Naive thymus-derived CD4-positive, alpha-beta T cell (primary cell): ENCODE measurements around the gene TBX6. TPM values are rescaled to one million over a fixed set of nuclear protein-coding genes. Genes with fewer than 3 reads are reported as not detected.
A peak's percentile ranks its signal among the peaks of the same experiment; 100 is the strongest.

ENCODE experiments used
- ATAC-seq: fragments of 150-1000 bp; cut with Tn5 transposase; 2 replicates; pipeline ENCODE4 v1.10.0; 2021; ENCODE audit warnings: mild to moderate bottlenecking, moderate library complexity
- CTCF ChIA-PET: fragments of 350-600 bp; sonication (Branson Sonifier 250); formaldehyde crosslinking; loops from one replicate; lab custom pipeline; 2021; ENCODE audit warnings: antibody characterized with exemption; lab: Charles Lee
- POLR2A ChIA-PET: fragments of 350-600 bp; sonication (Branson Sonifier 250); formaldehyde crosslinking; loops from one replicate; lab custom pipeline; 2021; ENCODE audit warnings: antibody characterized with exemption, inconsistent platforms; lab: Charles Lee
- DNase-seq, 9 donors: peaks; one replicate each; pipeline versions ENCODE4 v3.0.0 to v3.0.0-alpha.2; 2020 to 2022; ENCODE audit warnings: mixed read lengths in 1 of 9
- H3K27ac ChIP-seq: one replicate; pipeline ENCODE4 v1.7.0; 2013; ENCODE audit warnings: mild to moderate bottlenecking, low read depth, low read length, moderate library complexity
- H3K27me3 ChIP-seq, 2 donors: one replicate each; pipeline ENCODE4 v1.7.0; 2013; ENCODE audit warnings: low read length in 2 of 2, mild to moderate bottlenecking in 2 of 2, moderate library complexity in 2 of 2; ENCODE audit not compliant: control insufficient read depth in 2 of 2, insufficient read depth in 2 of 2
- H3K36me3 ChIP-seq, 3 experiments: 1 replicate in 2 of 3; 2 replicates in 1 of 3; pipeline ENCODE4 v1.7.0; 2013; ENCODE audit warnings: low read length in 3 of 3, mild to moderate bottlenecking in 3 of 3, moderate library complexity in 1 of 3; ENCODE audit not compliant: insufficient read depth in 3 of 3, control insufficient read depth in 2 of 3
- H3K4me1 ChIP-seq, 2 donors: one replicate each; pipeline ENCODE4 v1.7.0; 2013; ENCODE audit warnings: low read length in 2 of 2, mild to moderate bottlenecking in 2 of 2, moderate library complexity in 1 of 2; ENCODE audit not compliant: control insufficient read depth in 2 of 2, insufficient read depth in 2 of 2
- H3K4me3 ChIP-seq: 2 replicates; pipeline ENCODE4 v1.7.0; 2013; ENCODE audit warnings: mild to moderate bottlenecking, low read length
- H3K9me3 ChIP-seq, 3 experiments: 1 replicate in 2 of 3; 2 replicates in 1 of 3; pipeline ENCODE4 v1.7.0; 2013; ENCODE audit warnings: low read length in 3 of 3; ENCODE audit not compliant: control insufficient read depth in 2 of 3
- H3K27ac Mint-ChIP-seq, 9 donors: one replicate each; pipeline ENCODE4 v1.8.0; 2020 to 2022; ENCODE audit warnings: mixed read lengths in 9 of 9, mild to moderate bottlenecking in 8 of 9, moderate library complexity in 5 of 9, inconsistent platforms in 2 of 9
- H3K27me3 Mint-ChIP-seq, 5 donors: one replicate each; pipeline ENCODE4 v1.8.0; 2021 to 2022; ENCODE audit warnings: mixed read lengths in 5 of 5, mild to moderate bottlenecking in 1 of 5
- H3K36me3 Mint-ChIP-seq, 5 donors: one replicate each; pipeline ENCODE4 v1.8.0; 2020 to 2022; ENCODE audit warnings: mixed read lengths in 5 of 5, mild to moderate bottlenecking in 3 of 5, inconsistent platforms in 1 of 5
- H3K4me1 Mint-ChIP-seq, 7 donors: one replicate each; pipeline ENCODE4 v1.8.0; 2020 to 2022; ENCODE audit warnings: mixed read lengths in 7 of 7, mild to moderate bottlenecking in 3 of 7, inconsistent platforms in 1 of 7
- H3K4me3 Mint-ChIP-seq, 10 donors: one replicate each; pipeline ENCODE4 v1.8.0; 2020 to 2022; ENCODE audit warnings: mild to moderate bottlenecking in 10 of 10, mixed read lengths in 10 of 10, moderate library complexity in 6 of 10, inconsistent platforms in 2 of 10
- H3K9me3 Mint-ChIP-seq, 11 donors: one replicate each; pipeline ENCODE4 v1.8.0; 2020 to 2022; ENCODE audit warnings: mixed read lengths in 11 of 11, mild to moderate bottlenecking in 4 of 11, inconsistent platforms in 1 of 11, moderate library complexity in 1 of 11
- intact Hi-C, 2 donors: fragments of 100-400 bp; cut with micrococcal nuclease; formaldehyde crosslinking; loops; one replicate each; pipeline ENCODE4 v1.15.1; 2023
- polyA plus RNA-seq, 2 donors: library from polyadenylated mRNA; unstranded; fragments of 300-500 nt; fragmentation: Illumina TruSeq; gene quantifications; one replicate each; pipeline ENCODE4 v1.2.3, GENCODE V29; 2021
- total RNA-seq, 6 experiments: library from RNA in 5 of 6; stranded (reverse) in 5 of 6; gene quantifications; 1 replicate in 5 of 6; 2 replicates in 1 of 6; pipeline ENCODE4 v1.2.3 and lab custom pipeline; 2021 to 2026

TBX6 gene
- total and polyA plus RNA-seq, 7 experiments from 2014 or later: 0.38 to 3.3 (median 1.6) TPM; not detected in 1

GRCh38 chr16:30083216-30084055 lies 8.3 kb downstream of the TBX6 start:
- H3K4me1 ChIP-seq: peaks cover 0 to under 1% of the 10 kb centered on the region in 2 donors
- intact Hi-C loops: no loop called here
- Mint-ChIP-seq H3K9me3 (no peaks in the 10 kb centered on the region), H3K27me3 (no peaks in the 10 kb centered on the region), H3K36me3 (peaks cover 0 to 33% (median 18%) of the 10 kb centered on the region in 5 donors), H3K4me3 (no peak overlapping the region), H3K4me1 (peaks cover 12 to 27% (median 15%) of the 10 kb centered on the region in 7 donors), H3K27ac (peak overlapping the region in 5 of 9 donors; percentile 2 to 81 (median 65))
- H3K9me3 ChIP-seq: no peaks in the 10 kb centered on the region
- no peak overlapping the region for H3K4me3 ChIP-seq
- peaks cover 7 to 70% (median 27%) of the 10 kb centered on the region in 3 experiments for H3K36me3 ChIP-seq
- H3K27me3 ChIP-seq: no peaks in the 10 kb centered on the region
- CTCF ChIA-PET: no interaction called here
- ATAC-seq (no peak), DNase-seq (no peak)
- H3K27ac ChIP-seq: no peak overlapping the region
- POLR2A ChIA-PET: interaction anchor here (0.6 to 1.6 kb wide), 2 partner anchors 11 to 16 kb away, joined by 4 read pairs; no protein-coding TSS in a partner anchor

- ChIA-PET POLR2A (interaction anchor here (1.6 kb wide), 1 partner anchor 15 kb away, joined by 4 read pairs; no protein-coding TSS in a partner anchor), CTCF (interaction anchor here (0.9 kb wide), 1 partner anchor 9 kb away, joined by 3 read pairs; the partner anchor contains the start of gene TBX6)
- no peaks in the 10 kb centered on the region for H3K27me3 Mint-ChIP-seq
- ATAC-seq (no peak), DNase-seq (no peak)
- H3K9me3 Mint-ChIP-seq: no peaks in the 10 kb centered on the region
- H3K36me3 Mint-ChIP-seq: peaks cover 0 to 38% (median 16%) of the 10 kb centered on the region in 5 donors
- peak overlapping the region in 5 of 9 donors; percentile 14 to 73 (median 63) for H3K27ac Mint-ChIP-seq
- Histone ChIP-seq H3K4me3 (no peak overlapping the region), H3K4me1 (peaks cover 2 to 9% of the 10 kb centered on the region in 2 donors), H3K27ac (no peak overlapping the region), H3K9me3 (no peaks in the 10 kb centered on the region), H3K36me3 (peaks cover 7 to 78% (median 27%) of the 10 kb centered on the region in 3 experiments), H3K27me3 (no peaks in the 10 kb centered on the region)
- no peak overlapping the region for H3K4me3 Mint-ChIP-seq
- intact Hi-C loops: no loop called here
- peaks cover 16 to 29% (median 20%) of the 10 kb centered on the region in 7 donors for H3K4me1 Mint-ChIP-seq
Observed at GRCh38 chr16:30082545-30083090, 9.1 kb downstream of the TBX6 start.

GRCh38 chr16:30079480-30079879 lies 12.2 kb downstream of the TBX6 start:
- peaks cover 7 to 76% (median 27%) of the 10 kb centered on the region in 3 experiments for H3K36me3 ChIP-seq
- no peaks in the 10 kb centered on the region for H3K9me3 ChIP-seq
- no peaks in the 10 kb centered on the region for H3K27me3 ChIP-seq
- no peak overlapping the region for H3K27ac ChIP-seq
- intact Hi-C loops: no loop called here
- Mint-ChIP-seq H3K27ac (peak overlapping the region in 7 of 9 donors; percentile 18 to 47 (median 25)), H3K4me3 (peak overlapping the region in 1 of 10 donors; percentile 76), H3K9me3 (no peaks in the 10 kb centered on the region), H3K36me3 (peaks cover 0 to 43% (median 9%) of the 10 kb centered on the region in 5 donors), H3K27me3 (peaks cover 0 to 2% (median 0%) of the 10 kb centered on the region in 5 donors), H3K4me1 (peaks cover 35 to 48% (median 42%) of the 10 kb centered on the region in 7 donors)
- DNase-seq (no peak), ATAC-seq (no peak)
- ChIA-PET POLR2A (interaction anchor here (0.7 to 10.7 kb wide), 6 partner anchors 13 to 106 kb away, joined by 3 to 177 read pairs (median 6); partner anchors contain the start of genes CORO1A, TBX6 and YPEL3), CTCF (no interaction called here)
- no peak overlapping the region for H3K4me3 ChIP-seq
- peaks cover 20 to 21% of the 10 kb centered on the region in 2 donors for H3K4me1 ChIP-seq

GRCh38 chr16:30078744-30079143 lies 13.0 kb downstream of the TBX6 start:
- intact Hi-C loops: no loop called here
- H3K27ac Mint-ChIP-seq: peak overlapping the region in 2 of 9 donors; percentile 36 to 56
- H3K4me3 Mint-ChIP-seq: peak overlapping the region in 2 of 10 donors; percentile 76 to 90
- Histone ChIP-seq H3K4me3 (no peak overlapping the region), H3K36me3 (peaks cover 7 to 68% (median 24%) of the 10 kb centered on the region in 3 experiments), H3K4me1 (peaks cover 20 to 21% of the 10 kb centered on the region in 2 donors), H3K27ac (no peak overlapping the region), H3K9me3 (no peaks in the 10 kb centered on the region), H3K27me3 (no peaks in the 10 kb centered on the region)
- DNase-seq (no peak), ATAC-seq (no peak)
- CTCF ChIA-PET: no interaction called here
- no peaks in the 10 kb centered on the region for H3K9me3 Mint-ChIP-seq
- peaks cover 29 to 49% (median 40%) of the 10 kb centered on the region in 7 donors for H3K4me1 Mint-ChIP-seq
- peaks cover 0 to 2% (median 0%) of the 10 kb centered on the region in 5 donors for H3K27me3 Mint-ChIP-seq
- H3K36me3 Mint-ChIP-seq: peaks cover 0 to 40% (median 9%) of the 10 kb centered on the region in 5 donors
- POLR2A ChIA-PET: interaction anchor here (1.0 to 10.7 kb wide), 5 partner anchors 12 to 107 kb away, joined by 3 to 177 read pairs (median 31); partner anchors contain the start of genes ALDOA, CORO1A, TBX6 and YPEL3

- H3K36me3 ChIP-seq: peaks cover 5 to 58% (median 18%) of the 10 kb centered on the region in 3 experiments
- H3K36me3 Mint-ChIP-seq: peaks cover 0 to 35% (median 5%) of the 10 kb centered on the region in 5 donors
- peaks cover 29 to 51% (median 39%) of the 10 kb centered on the region in 7 donors for H3K4me1 Mint-ChIP-seq
- H3K27ac Mint-ChIP-seq: peak overlapping the region; percentile 78 to 98 (median 92)
- ATAC-seq (no peak), DNase-seq (no peak)
- no peaks in the 10 kb centered on the region for H3K9me3 ChIP-seq
- intact Hi-C loops: no loop called here
- ChIA-PET CTCF (interaction anchor here (3.8 kb wide), 1 partner anchor 14 kb away, joined by 18 read pairs; the partner anchor contains the start of gene TBX6), POLR2A (interaction anchor here (3.7 to 10.7 kb wide), 3 partner anchors 12 to 108 kb away, joined by 31 to 177 read pairs (median 83); partner anchors contain the start of genes ALDOA, CORO1A, TBX6 and YPEL3)
- H3K4me3 Mint-ChIP-seq: peak overlapping the region; percentile 41 to 99 (median 95)
- no peak overlapping the region for H3K4me3 ChIP-seq
- peaks cover 20 to 21% of the 10 kb centered on the region in 2 donors for H3K4me1 ChIP-seq
- H3K27me3 ChIP-seq: no peaks in the 10 kb centered on the region
- H3K9me3 Mint-ChIP-seq: no peaks in the 10 kb centered on the region
- H3K27ac ChIP-seq: peak overlapping the region; percentile 85
- H3K27me3 Mint-ChIP-seq: peaks cover 0 to 2% (median 0%) of the 10 kb centered on the region in 5 donors
Observed at GRCh38 chr16:30077656-30078055, 14.1 kb downstream of the TBX6 start.
